Karpas-422 (cell line): Measurements from ENCODE around the gene AASDHPPT. TPM values are rescaled to one million over a fixed set of nuclear protein-coding genes. Genes with fewer than 3 reads are reported as not detected.
"Not testable (repeated sequence)": the region's sequence is repeated elsewhere in the genome, so short reads cannot be mapped to it uniquely, and the experiment has no call there.

Source experiments
- DNase-seq: peaks from one replicate; pipeline ENCODE4 v3.0.0-alpha.2; 2015
- H2AFZ ChIP-seq: fragments of 200-600 bp; sonication (generic); 2 replicates; pipeline ENCODE4 v1.6.1; 2014; ENCODE audit warnings: antibody characterized with exemption, low read length, mixed read lengths
- H3K27ac ChIP-seq: fragments of 200-600 bp; sonication (generic); 2 replicates; pipeline ENCODE4 v1.5.1; 2014; ENCODE audit warnings: mild to moderate bottlenecking, low read length, moderate library complexity
- H3K27me3 ChIP-seq: fragments of 200-600 bp; sonication (generic); 2 replicates; pipeline ENCODE4 v1.6.1; 2014; ENCODE audit warnings: low read length, mixed read lengths
- H3K36me3 ChIP-seq: fragments of 200-600 bp; sonication (generic); 2 replicates; pipeline ENCODE4 v1.6.1; 2014; ENCODE audit warnings: low read length, mixed read lengths; ENCODE audit not compliant: insufficient read depth
- H3K4me1 ChIP-seq: fragments of 200-600 bp; sonication (generic); 2 replicates; pipeline ENCODE4 v1.6.1; 2014; ENCODE audit warnings: mild to moderate bottlenecking, low read length, mixed read lengths
- H3K4me2 ChIP-seq: fragments of 200-600 bp; sonication (generic); 2 replicates; pipeline ENCODE4 v1.6.1; 2014; ENCODE audit warnings: low read length, low read depth, mild to moderate bottlenecking; ENCODE audit not compliant: poor library complexity, severe bottlenecking
- H3K4me3 ChIP-seq: fragments of 200-600 bp; sonication (generic); 2 replicates; pipeline ENCODE4 v1.5.1; 2014; ENCODE audit warnings: mild to moderate bottlenecking, antibody characterized with exemption, low read length, mixed read lengths
- H3K79me2 ChIP-seq: fragments of 200-600 bp; sonication (generic); 2 replicates; pipeline ENCODE4 v1.6.1; 2014; ENCODE audit warnings: mild to moderate bottlenecking, low read length, mixed read lengths
- H3K9ac ChIP-seq: fragments of 200-600 bp; sonication (generic); 2 replicates; pipeline ENCODE4 v1.6.0; 2014; ENCODE audit warnings: low read length
- H3K9me2 ChIP-seq: fragments of 200-600 bp; sonication (generic), shearing (Covaris generic); replicated peaks from 2 replicates; pipeline ENCODE4 v1.6.0; 2014; ENCODE audit warnings: mild to moderate bottlenecking, low read length, moderate library complexity; ENCODE audit not compliant: insufficient read depth
- H3K9me3 ChIP-seq: fragments of 300-700, 200-600 bp; sonication (generic); 2 replicates; pipeline ENCODE4 v1.6.1; 2014; ENCODE audit warnings: low read length, mixed read lengths
- H4K20me1 ChIP-seq: fragments of 200-600 bp; sonication (generic); 2 replicates; pipeline ENCODE4 v1.6.1; 2014; ENCODE audit warnings: mild to moderate bottlenecking, antibody characterized with exemption, low read length, low read depth; ENCODE audit not compliant: insufficient read depth
- total RNA-seq: library from RNA; depleted of rRNA; stranded (reverse); fragments of >200 nt; shearing (Covaris generic); gene quantifications from 2 replicates; pipeline ENCODE4 v1.2.3, GENCODE V29; 2014; ENCODE audit warnings: low replicate concordance

The AASDHPPT gene
- total RNA-seq, 1 experiment from 2014 or later: 222 TPM

DNA sequence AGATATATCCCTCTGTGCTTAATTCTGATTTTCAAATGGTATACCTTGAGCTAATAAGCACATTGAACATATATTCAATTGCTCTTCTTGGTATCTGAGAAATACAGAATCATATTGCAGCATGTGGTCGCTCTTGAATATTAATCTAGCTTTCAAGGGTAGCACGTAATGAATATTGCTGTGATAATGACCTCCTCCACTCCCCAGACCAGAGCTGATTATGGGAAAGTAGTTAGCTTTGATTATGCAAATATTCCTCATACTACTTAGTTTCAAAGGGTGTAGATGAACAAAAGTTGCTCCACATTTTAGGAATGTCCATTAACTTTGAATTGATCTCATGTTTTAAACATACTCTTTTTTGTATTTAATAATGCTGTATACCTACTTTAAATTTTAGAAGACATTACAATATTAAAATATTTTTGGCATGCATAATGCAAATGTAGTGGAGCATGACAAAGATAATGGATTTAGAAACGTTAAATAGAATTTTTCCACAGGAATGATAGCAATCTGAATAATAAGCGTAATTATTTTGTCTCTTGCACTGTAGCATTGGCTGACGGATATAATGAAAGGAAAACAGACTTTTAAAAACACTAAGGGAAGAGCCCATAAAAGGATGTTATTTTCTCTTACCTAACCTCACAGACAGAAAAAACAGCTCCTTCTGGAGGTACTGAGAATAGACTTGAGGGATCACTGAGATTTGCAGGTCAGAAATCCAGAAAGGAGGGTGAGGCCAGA lies 27.6 kb upstream of the AASDHPPT start:
- no peaks in the 10 kb centered on the region for H3K4me1 ChIP-seq
- H3K27me3 ChIP-seq: no peaks in the 10 kb centered on the region; the same call in 1 of the 2 replicates
- no peaks in the 10 kb centered on the region for H4K20me1 ChIP-seq
- no peak for DNase-seq
- H3K4me3 ChIP-seq: no peak overlapping the region
- H3K9me3 ChIP-seq: no peaks in the 10 kb centered on the region
- no peaks in the 10 kb centered on the region for H3K79me2 ChIP-seq
- H2AFZ ChIP-seq: no peak overlapping the region
- H3K36me3 ChIP-seq: no peaks in the 10 kb centered on the region
- no peak overlapping the region for H3K27ac ChIP-seq
- no peak overlapping the region for H3K4me2 ChIP-seq
- no peak overlapping the region for H3K9ac ChIP-seq
- H3K9me2 ChIP-seq: no peaks in the 10 kb centered on the region

DNA sequence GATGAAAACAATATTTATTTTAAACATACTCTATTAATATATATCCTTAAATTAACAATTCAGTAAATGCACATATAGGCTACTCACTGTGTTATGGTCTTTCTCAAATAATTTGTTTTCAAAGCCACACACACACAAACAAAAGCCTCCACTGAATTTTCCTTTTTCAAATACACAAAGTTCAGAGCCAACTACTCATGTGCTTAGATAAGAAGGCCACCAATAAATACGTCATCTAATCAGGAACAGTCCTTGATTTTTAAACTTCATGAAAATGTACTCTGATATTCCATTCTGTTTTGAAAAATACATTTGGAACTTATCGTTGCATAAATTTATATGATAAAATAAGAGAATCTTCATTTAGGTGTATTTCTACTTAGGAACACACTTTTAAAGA lies 26.4 kb upstream of the AASDHPPT start:
- H3K36me3 ChIP-seq: no peaks in the 10 kb centered on the region
- H3K27me3 ChIP-seq: no peaks in the 10 kb centered on the region; the same call in 1 of the 2 replicates
- no peaks in the 10 kb centered on the region for H3K9me2 ChIP-seq
- no peaks in the 10 kb centered on the region for H3K4me1 ChIP-seq
- H3K27ac ChIP-seq: no peak overlapping the region
- no peak overlapping the region for H3K4me2 ChIP-seq
- H3K4me3 ChIP-seq: no peak overlapping the region
- no peaks in the 10 kb centered on the region for H3K9me3 ChIP-seq
- no peak overlapping the region for H3K9ac ChIP-seq
- DNase-seq: no peak
- no peak overlapping the region for H2AFZ ChIP-seq
- no peaks in the 10 kb centered on the region for H3K79me2 ChIP-seq
- H4K20me1 ChIP-seq: no peaks in the 10 kb centered on the region

DNA sequence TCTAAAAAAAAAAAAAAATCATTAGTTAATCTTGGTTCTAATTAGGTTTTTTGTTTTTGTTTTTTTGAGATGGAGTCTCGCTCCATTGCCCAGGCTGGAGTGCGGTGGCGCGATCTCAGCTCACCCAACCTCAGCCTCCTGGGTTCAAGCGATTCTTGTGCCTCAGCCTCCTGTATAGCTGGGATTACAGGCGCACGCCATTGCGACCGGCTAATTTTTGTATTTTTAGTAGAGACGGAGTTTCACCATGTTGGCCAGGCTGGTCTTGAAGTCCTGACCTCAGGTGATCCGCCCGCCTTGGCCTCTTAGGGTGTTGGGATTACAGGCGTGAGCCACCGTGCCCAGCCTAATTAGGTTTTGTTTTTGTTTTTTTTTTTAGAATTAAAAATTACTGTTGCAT lies 19.1 kb upstream of the AASDHPPT start:
- not testable (repeated sequence) for H3K9me2 ChIP-seq, H3K9me3 ChIP-seq, H3K36me3 ChIP-seq, H3K4me3 ChIP-seq, DNase-seq, H2AFZ ChIP-seq, H3K4me2 ChIP-seq, H3K27me3 ChIP-seq, H3K27ac ChIP-seq, H3K9ac ChIP-seq, H3K4me1 ChIP-seq, H3K79me2 ChIP-seq
- peaks cover 11% of the 10 kb centered on the region; the same call in 1 of the 2 replicates for H4K20me1 ChIP-seq

DNA sequence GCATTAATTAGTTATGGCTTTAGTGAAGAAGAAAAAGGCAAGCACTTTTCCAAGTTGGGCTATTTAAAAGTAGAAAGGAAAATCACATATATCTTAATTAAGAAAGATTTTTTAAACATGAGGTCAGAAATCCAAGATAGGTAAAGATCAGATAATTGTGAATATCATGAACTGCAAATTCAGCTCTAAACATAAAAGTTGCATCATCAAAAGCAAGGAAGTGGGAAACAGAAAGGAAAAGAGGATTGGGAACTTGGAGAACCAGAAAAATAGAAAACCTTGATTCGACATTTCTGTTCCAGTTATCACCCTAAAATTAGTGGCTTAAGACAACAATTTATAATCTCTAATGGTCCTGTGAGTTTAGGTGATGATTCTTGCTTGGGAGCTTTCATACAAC lies 17.8 kb upstream of the AASDHPPT start:
- no peak overlapping the region for H3K4me2 ChIP-seq
- no peaks in the 10 kb centered on the region for H3K9me3 ChIP-seq
- no peaks in the 10 kb centered on the region for H3K9me2 ChIP-seq
- H3K36me3 ChIP-seq: no peaks in the 10 kb centered on the region
- H3K27ac ChIP-seq: no peak overlapping the region
- H4K20me1 ChIP-seq: peaks cover 11% of the 10 kb centered on the region; the same call in 1 of the 2 replicates
- no peaks in the 10 kb centered on the region for H3K27me3 ChIP-seq
- no peak overlapping the region for H2AFZ ChIP-seq
- H3K9ac ChIP-seq: no peak overlapping the region
- no peak overlapping the region for H3K4me3 ChIP-seq
- H3K79me2 ChIP-seq: no peaks in the 10 kb centered on the region
- 0 out of 2 replicates have a peak, but pooled peaks cover 2% of the 10 kb centered on the region for H3K4me1 ChIP-seq
- DNase-seq: no peak

DNA sequence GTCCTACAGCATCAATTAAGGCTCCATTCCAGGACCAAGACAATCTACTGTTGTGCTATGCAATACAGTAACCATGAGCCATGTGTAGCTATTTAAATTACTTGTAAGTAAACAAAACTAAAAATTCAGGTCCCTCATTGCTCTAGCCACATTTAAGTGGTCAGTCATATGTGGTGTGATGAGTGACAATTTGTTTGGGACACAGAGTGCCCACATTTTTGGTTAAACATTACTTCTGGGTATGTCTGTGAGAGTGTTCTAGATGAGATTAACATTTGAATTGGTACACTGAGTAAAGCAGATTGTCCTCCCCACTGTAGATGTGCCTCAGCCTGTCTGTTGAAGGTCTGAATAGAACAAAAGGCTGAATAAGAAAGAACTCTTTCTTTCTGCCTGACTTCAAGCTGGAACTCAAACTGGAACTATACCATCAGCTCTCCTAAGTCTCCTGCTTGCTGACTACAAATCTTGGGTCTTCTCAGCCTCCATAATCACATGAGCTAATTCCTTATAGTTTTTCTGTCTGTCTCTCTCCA lies 16.1 kb upstream of the AASDHPPT start:
- no peaks in the 10 kb centered on the region for H3K9me3 ChIP-seq
- H3K4me1 ChIP-seq: 0 out of 2 replicates have a peak, but pooled peaks cover 1% of the 10 kb centered on the region
- no peak overlapping the region for H3K27ac ChIP-seq
- no peak overlapping the region for H2AFZ ChIP-seq
- H3K79me2 ChIP-seq: no peaks in the 10 kb centered on the region
- H4K20me1 ChIP-seq: peaks cover 11% of the 10 kb centered on the region; the same call in 1 of the 2 replicates
- no peaks in the 10 kb centered on the region for H3K9me2 ChIP-seq
- no peaks in the 10 kb centered on the region; the same call in 1 of the 2 replicates for H3K27me3 ChIP-seq
- no peak for DNase-seq
- H3K36me3 ChIP-seq: no peaks in the 10 kb centered on the region
- no peak overlapping the region for H3K4me3 ChIP-seq
- H3K9ac ChIP-seq: no peak overlapping the region
- H3K4me2 ChIP-seq: no peak overlapping the region

DNA sequence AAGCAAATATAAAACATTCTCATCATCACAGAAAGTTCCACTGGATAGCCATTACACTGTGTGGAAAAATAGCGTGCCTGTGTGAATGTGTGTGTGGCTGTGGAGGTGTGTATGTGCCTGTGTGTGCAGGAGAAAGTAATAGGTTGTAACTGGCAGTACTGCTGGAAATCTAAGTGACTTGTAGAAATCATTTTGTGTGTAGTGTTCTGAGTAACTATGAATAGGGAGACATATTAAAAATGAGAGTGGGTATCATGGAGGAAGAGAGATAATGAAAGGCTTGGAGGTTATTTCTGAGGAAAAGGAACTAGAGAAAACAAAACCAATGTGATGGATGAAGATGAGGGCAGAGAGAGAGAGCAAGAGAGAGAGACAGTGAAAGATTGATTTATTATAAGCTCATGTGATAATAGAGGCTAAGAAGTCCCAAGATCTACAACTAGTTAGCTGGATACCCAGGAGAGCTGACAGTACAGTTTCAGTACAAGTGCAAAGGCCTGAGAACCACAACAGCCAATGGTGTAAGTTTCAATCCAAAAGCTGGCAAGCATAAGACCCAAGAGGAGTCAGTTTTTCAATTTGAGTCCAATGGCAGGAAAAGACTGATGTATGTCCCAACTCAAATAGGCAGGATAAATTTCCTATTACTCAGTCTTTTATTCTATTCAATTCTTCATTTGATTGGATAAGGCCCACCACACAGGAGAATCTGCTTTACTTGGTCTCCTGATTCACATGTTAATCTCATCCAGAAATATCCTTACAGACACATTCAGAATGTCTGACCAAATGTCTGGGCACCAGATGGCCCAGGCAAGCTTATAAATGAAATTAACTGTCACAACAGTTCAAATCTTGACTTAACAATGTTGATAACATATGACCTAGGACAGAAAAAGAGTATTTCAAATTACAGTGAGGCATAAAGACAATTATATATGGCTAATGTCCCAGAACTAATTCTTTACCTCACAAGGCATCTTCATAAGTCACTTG lies 15.2 kb upstream of the AASDHPPT start:
- no peaks in the 10 kb centered on the region for H3K79me2 ChIP-seq
- no peak overlapping the region for H3K9ac ChIP-seq
- H3K9me2 ChIP-seq: no peaks in the 10 kb centered on the region
- no peak overlapping the region for H3K4me2 ChIP-seq
- H3K9me3 ChIP-seq: no peaks in the 10 kb centered on the region
- H3K4me1 ChIP-seq: no peaks in the 10 kb centered on the region
- no peak for DNase-seq
- H3K27ac ChIP-seq: no peak overlapping the region
- H3K27me3 ChIP-seq: no peaks in the 10 kb centered on the region; the same call in 1 of the 2 replicates
- H4K20me1 ChIP-seq: peaks cover 11% of the 10 kb centered on the region; the same call in 1 of the 2 replicates
- H3K36me3 ChIP-seq: no peaks in the 10 kb centered on the region
- no peak overlapping the region for H3K4me3 ChIP-seq
- H2AFZ ChIP-seq: no peak overlapping the region

DNA sequence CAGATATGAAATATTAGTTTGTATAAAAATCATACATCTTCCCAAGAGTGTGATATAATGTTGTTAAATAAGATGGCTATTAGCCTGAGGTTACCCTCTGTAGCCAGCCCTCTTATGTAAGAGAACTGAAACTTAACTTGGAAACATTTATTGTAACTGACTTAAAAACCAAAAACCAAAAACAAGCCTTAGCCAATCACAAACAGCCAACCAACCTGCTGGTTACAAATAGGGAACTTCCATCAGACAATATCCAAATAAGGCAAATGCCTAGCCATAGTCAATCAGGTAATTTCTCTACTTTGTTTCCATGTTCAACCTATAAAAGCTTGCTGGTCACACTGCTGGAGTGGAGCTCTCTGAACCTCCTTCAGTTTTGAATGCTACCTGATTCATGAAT lies 14.5 kb upstream of the AASDHPPT start:
- Histone ChIP-seq H3K4me3 (no peak overlapping the region), H4K20me1 (peaks cover 11% of the 10 kb centered on the region; the same call in 1 of the 2 replicates), H3K9ac (no peak overlapping the region), H3K4me1 (no peaks in the 10 kb centered on the region), H3K27me3 (no peaks in the 10 kb centered on the region; the same call in 1 of the 2 replicates), H3K36me3 (no peaks in the 10 kb centered on the region), H2AFZ (no peak overlapping the region), H3K27ac (no peak overlapping the region), H3K9me2 (no peaks in the 10 kb centered on the region), H3K79me2 (no peaks in the 10 kb centered on the region), H3K4me2 (no peak overlapping the region), H3K9me3 (no peaks in the 10 kb centered on the region)
- no peak for DNase-seq

DNA sequence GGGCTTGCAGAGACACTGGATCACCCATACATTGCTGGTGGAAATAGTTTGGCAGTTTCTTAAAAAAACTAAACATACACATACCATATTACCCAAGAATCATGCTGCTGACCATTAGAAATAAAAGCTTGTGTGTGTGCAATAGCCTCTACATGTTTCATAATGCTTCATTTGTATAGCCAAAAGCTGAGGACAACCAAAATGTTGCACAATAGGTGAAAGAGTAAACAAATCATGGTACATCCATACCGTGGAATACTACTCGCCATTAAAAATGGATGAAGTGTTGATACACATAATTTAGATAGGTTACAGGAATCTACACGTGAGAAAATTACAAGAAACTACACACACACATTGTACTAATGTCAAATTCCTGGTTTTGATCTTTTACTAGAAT lies 6.9 kb upstream of the AASDHPPT start:
- H3K27me3 ChIP-seq: no peaks in the 10 kb centered on the region; the same call in 1 of the 2 replicates
- no peak for DNase-seq
- no peak overlapping the region for H3K4me2 ChIP-seq
- no peaks in the 10 kb centered on the region for H3K9me3 ChIP-seq
- no peak overlapping the region for H3K9ac ChIP-seq
- peaks cover under 1% of the 10 kb centered on the region; the same call in 1 of the 2 replicates for H3K4me1 ChIP-seq
- no peaks in the 10 kb centered on the region for H3K79me2 ChIP-seq
- no peaks in the 10 kb centered on the region for H3K9me2 ChIP-seq
- H3K36me3 ChIP-seq: no peaks in the 10 kb centered on the region
- no peak overlapping the region for H3K27ac ChIP-seq
- no peak overlapping the region for H2AFZ ChIP-seq
- H3K4me3 ChIP-seq: no peak overlapping the region
- H4K20me1 ChIP-seq: peaks cover 6% of the 10 kb centered on the region; the same call in 1 of the 2 replicates
